Measurements from ENCODE around the gene DNAJB12.
"Not testable (repeated sequence)": the region's sequence is repeated elsewhere in the genome, so short reads cannot be mapped to it uniquely, and the experiment has no call there.

DNAJB12 gene

DNA sequence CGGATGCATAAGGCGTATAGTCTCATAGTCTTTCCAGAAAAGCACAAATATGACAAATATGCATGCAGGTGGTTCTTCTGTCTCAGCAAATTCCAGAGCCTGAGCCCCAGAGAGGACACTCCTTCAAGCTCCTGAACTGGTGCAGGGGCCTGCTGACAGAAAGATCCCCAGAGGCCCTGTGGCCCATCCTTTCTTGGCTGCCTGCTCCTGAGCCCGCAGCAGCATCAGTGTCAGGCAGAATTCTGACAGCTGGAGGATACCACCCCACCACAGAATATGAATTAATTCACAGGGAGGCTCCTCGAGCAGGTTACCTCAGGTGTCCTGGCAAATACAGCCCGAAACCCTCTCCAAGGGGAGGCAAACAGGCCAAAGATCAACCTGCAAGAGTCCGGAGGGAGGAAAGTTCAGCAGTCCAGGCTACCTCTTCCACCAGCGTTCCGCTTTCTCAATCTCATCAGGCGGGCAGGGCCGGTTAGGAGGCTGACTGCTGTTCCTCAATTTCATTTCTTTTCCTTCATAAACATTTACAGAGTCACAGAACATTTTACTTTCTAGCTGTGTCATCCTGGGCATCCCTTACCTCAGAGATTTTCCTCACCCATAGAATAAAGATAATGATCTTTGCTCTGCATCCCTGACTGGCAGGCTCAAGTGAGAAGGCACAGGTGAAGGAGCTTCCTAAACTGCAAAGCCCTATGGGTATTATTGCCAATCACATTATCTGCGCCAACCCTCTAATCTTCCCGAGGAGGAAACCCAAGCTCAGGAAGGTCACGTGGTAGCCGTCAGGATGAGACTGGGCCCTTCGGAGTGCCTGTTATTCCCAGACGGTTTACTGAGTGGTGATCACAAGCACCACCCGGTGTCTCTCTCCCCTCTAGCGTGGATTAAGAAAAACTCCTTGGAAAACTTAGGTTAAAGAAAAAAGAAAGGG lies 1.4 kb downstream of the DNAJB12 start:
- DNase-seq: no peak

DNA sequence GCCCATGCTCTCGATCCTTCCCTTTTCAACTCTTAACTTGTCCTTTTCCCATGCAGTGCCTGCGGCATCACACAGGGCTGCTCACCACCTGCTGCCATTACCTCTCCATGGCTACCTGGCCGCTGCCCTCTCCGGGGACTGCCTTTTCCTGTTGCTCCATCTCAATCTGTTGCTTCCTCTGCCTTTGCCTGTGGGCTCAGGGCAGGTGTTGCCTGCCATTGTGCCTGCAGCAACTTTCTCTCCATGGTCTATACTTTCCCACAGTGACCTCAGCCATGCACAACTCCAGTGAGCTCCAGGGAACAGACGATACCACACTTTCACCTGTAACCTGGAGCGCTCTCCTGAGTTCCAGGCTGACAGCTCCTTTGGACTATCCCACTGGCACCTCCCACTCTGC lies 3.2 kb downstream of the DNAJB12 start:
- no peak for DNase-seq

DNA sequence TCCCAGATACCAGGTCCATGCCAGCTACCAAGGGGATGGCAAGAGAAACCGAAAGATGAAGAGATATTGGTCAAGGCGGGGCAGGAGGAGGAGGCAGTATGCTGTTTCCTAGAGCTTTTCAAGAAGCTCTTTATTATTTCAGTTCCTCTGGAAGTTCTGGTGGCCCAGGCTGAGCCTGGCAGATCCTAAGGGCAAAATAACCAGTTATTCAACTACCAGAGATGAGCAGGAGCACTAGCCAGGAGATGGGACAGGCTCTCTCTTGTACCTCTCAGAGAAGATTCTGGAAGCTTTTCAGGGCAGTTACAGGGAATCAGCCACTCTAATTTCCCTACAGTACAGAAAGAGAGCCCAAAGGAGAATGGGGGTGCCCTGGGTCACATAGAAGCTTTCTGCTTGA lies 5.3 kb downstream of the DNAJB12 start:
- no peak for DNase-seq

- DNase-seq: peak; percentile 8
Measured at GRCh38 chr10:72348282-72348681, 6.4 kb downstream of the DNAJB12 start.

GRCh38 chr10:72346117-72346516 lies 8.6 kb downstream of the DNAJB12 start:
- not testable (repeated sequence) for DNase-seq

DNA sequence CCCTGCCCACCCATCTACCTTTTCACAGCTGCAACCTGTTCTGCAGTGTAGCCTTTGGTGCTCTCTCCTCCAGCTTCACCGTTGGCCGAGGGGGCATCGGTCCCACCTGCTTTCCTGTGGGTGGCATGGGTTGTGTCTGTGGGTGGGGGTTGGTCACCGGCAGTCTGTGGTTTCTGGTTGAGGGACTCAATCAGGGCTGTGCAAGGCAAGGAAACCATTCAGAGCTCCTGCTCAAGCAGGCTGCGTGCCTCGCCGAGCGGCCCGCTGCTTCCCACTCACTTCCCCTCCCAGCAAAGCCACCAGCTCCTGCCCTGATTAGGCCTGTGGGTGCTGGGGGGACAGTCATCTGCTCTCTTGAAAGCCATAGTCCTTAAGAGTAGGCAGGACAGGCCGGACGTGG lies 9.8 kb downstream of the DNAJB12 start:
- no peak for DNase-seq

- no peak for DNase-seq
Measured at GRCh38 chr10:72342911-72343310, 11.8 kb downstream of the DNAJB12 start.

- DNase-seq: peak; percentile 77
Measured at GRCh38 chr10:72340510-72341261, 14.0 kb downstream of the DNAJB12 start.

DNA sequence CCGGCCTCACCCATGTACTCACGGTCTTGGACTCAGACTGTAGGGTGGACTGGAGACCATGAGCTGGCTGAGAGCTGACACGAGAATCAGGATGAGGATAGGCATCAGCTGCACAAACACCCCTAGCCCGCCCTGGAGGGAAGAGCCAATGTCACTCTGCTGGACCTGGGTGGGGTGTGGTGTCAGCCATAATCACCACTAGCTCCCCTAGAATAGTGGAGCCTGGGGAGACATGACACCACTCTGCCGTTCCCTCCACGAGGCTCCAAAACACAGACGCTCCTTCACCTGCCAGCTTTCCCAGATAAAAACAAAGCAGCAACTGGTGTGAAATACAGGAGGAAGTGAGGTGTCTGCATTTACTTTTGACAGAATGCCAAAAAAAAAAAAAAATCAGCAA lies 16.5 kb downstream of the DNAJB12 start:
- DNase-seq: no peak

DNA sequence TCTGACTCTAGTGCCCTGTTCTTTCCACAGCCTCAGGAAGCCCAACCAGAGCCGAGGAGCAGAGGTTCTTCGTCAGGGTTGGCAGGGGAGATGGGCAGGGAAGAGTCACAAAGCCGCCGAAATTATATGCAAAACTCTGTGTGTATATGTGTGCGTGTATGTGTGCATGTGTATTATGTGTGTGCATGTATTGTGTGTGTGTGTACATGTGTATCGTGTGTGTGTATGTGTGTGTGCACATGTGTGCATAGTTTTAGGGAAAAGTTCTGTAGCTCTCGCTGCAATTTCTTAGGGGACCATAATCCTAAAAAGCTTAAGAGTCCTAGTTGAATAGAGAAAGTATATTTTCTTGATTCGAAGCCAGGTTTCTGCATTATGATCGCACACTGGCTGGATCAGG lies 17.0 kb downstream of the DNAJB12 start:
- DNase-seq: no peak

- peak; percentile 87 for DNase-seq
Measured at GRCh38 chr10:72337039-72337629, 17.6 kb downstream of the DNAJB12 start.

DNA sequence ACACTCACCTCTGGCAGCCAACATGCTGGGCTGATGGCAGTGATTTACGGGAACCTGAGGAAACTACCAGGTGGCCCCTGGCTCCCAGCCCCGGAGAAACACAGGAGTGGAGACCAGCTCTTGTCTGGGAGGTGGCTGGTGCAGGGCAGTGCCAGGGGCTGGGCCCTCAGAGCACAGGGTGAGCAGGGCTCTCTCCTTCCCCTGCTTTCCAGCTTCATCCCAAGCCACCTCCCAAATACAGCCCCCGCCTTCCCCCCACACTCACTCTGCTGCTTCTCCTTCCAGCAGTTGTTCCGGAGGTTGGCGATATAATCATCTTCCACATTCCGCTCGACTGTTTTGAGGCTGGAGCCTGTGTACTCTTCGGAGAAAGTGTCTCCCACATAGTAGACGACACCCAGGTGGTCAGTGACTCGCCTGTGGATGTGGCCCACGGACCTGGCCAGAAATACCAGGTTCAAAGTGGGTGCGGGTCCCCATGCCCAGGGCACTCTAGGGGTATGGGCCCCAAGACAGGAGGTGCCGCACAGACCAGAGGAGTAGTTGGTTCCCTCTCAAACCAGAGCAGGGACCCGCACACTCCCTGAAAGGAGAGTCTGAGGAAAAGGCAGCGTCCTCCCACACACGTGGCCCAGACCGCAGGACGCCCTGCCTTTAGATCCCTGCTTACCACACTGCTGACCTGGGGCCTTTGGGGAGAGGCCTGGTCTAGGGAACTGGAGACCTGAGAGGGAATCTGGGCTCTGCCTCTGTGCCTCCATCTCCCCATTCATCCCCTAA lies 18.3 kb downstream of the DNAJB12 start:
- DNase-seq: peak; percentile 25

DNA sequence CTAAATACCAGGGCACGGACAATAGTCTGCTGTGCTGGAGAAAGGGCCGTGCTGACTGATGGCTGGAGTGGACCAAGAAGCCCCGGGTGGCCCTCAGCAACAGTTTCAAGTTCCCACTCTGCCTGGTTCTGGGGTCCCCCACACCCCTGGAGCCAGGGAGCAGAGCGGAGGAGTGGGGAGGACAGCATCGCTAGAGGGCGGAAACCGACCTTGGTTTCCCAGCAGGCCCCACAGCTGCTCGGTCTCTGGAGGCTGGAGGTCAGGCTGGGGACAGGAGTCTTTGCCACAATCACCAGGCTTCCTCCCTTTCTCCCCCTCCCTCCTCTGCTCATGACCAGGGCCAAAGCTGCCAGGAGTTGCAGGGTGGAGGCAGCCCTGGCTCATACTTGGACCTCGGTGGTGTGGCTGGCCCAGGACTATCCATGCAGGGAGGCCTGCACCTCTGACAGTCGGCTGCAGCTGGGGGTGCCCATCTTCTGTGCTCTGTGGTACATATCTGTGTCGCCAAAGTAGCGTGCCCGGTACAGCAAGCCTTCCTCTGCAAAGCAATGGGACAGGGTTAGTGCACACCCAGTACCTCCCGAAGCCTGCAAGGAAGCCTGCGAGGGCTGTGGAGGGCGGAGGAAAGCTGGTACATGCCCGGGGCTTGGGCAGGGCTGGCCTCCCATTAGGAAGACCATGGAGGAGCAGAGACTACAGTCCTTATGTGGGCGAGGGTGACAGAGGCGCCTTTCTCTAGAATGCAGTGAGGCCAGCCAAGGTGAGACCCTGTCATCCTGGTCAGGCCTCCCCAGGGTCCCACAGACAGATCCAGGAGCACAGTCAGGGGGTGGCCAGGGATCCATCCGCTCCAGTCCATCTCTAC lies 19.1 kb downstream of the DNAJB12 start:
- DNase-seq: peak; percentile 81

DNA sequence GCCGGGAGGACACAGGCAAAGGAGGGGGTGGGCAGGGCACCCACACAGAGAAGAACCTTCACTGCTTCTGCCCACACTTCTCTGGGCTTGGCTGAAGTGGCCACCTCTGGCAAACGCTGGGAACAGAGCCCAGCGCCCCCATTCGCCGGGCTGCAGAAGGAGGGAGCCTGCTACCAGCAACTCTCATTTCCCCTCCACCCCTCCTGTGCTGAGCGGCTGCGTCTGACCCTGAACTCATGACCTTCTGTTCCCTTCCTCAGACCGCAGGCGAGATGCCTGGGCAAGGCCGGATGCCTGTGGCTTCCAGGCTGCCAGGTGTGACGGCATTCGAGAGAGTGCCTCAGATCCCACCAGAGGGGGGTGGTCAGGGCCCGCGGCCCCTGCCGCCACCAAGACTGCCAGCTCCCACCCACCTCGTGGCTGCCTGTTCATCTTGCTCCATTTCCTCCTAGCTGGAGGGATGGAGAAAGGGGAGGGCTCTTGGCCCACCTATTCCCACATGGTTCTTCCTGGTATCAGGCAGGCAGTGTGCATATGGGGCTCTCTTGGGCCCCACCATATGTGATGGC lies 19.8 kb downstream of the DNAJB12 start:
- peak; percentile 84 for DNase-seq

DNA sequence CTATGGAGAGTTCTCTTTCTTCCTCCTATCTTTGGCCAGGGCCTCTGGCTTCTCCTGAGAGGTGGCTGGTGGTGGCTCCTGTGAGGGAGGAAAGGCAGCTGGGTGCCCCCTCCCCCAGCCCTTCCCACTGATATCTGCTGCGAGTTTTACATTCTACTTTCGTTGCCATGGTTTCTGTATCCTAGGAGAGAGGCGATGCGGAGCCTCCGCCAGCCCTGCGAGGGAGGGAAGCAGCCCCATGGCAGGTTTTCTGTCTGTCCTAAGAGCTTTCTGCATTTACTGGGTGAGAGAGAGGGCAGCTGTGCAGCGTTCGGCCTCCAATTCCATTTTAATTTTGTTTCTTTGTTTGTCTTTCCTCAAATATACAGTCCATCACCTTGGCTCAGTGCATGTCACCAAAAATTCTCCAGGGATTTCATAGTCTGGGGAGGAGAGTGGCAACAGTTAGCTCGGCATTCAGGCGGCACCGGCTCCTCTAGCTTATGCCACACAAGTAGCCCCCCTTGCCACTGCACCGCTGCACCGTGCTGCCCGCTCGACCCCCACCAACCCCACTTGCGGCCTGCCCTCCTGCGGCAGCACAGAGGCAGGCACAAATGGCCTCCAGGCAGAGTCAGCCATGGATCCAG lies 20.4 kb downstream of the DNAJB12 start:
- peak; percentile 71 for DNase-seq

GRCh38 chr10:72333112-72334015 lies 21.4 kb downstream of the DNAJB12 start:
- DNase-seq: no peak

- no peak for DNase-seq
Measured at GRCh38 chr10:72332423-72333111, 22.2 kb downstream of the DNAJB12 start.

GRCh38 chr10:72331575-72332422 lies 22.9 kb downstream of the DNAJB12 start:
- peak; percentile 93 for DNase-seq
